Measurements from ENCODE around the gene MYRIP.

The MYRIP gene

GRCh38 chr3:40055361-40055760, 246.0 kb downstream of the MYRIP start:
- Histone ChIP-seq H3K4me2 (ENCODE audit: low read length) (no peak overlapping the region), H3K9me2 (ENCODE audit: low read depth, low read length) (no peaks in the 10 kb centered on the region), H3K4me3 (ENCODE audit: low read depth, low read length, poor library complexity, severe bottlenecking) (no peak overlapping the region), H3K36me3 (ENCODE audit: insufficient read depth, low read length) (no peaks in the 10 kb centered on the region), H3F3A (ENCODE audit: insufficient read depth, low read length) (no peaks in the 10 kb centered on the region), H3K9me3 (ENCODE audit: low read length) (no peaks in the 10 kb centered on the region), H2AFZ (ENCODE audit: low read length) (no peak overlapping the region), H4K20me1 (ENCODE audit: insufficient read depth, low read length) (no peaks in the 10 kb centered on the region), H3K9ac (ENCODE audit: low read length) (no peak overlapping the region), H3K27ac (ENCODE audit: low read depth, low read length, poor library complexity, severe bottlenecking) (no peak overlapping the region), H3K4me1 (ENCODE audit: insufficient read depth, low read length, severe bottlenecking) (no peaks in the 10 kb centered on the region), H3K27me3 (ENCODE audit: insufficient read depth, low read length) (no peaks in the 10 kb centered on the region), H3K79me2 (ENCODE audit: insufficient read depth, low read length) (no peaks in the 10 kb centered on the region)
- TF ChIP-seq EZH2 (IDR thresholded peaks at IDR 0.05; ENCODE audit: borderline replicate concordance, low read length) (no peak), CTCF (IDR thresholded peaks at IDR 0.05; ENCODE audit: low read length) (no peak)

- Histone ChIP-seq H3K27me3 (ENCODE audit: insufficient read depth, low read length) (no peaks in the 10 kb centered on the region), H4K20me1 (ENCODE audit: insufficient read depth, low read length) (no peaks in the 10 kb centered on the region), H3F3A (ENCODE audit: insufficient read depth, low read length) (no peaks in the 10 kb centered on the region), H3K9me3 (ENCODE audit: low read length) (no peaks in the 10 kb centered on the region), H2AFZ (ENCODE audit: low read length) (no peak overlapping the region), H3K27ac (ENCODE audit: low read depth, low read length, poor library complexity, severe bottlenecking) (no peak overlapping the region), H3K79me2 (ENCODE audit: insufficient read depth, low read length) (no peaks in the 10 kb centered on the region), H3K36me3 (ENCODE audit: insufficient read depth, low read length) (no peaks in the 10 kb centered on the region), H3K4me3 (ENCODE audit: low read depth, low read length, poor library complexity, severe bottlenecking) (no peak overlapping the region), H3K4me2 (ENCODE audit: low read length) (no peak overlapping the region), H3K9ac (ENCODE audit: low read length) (no peak overlapping the region), H3K4me1 (ENCODE audit: insufficient read depth, low read length, severe bottlenecking) (no peaks in the 10 kb centered on the region), H3K9me2 (ENCODE audit: low read depth, low read length) (no peaks in the 10 kb centered on the region)
- TF ChIP-seq CTCF (IDR thresholded peaks at IDR 0.05; ENCODE audit: low read length): no peak
- no peak for TF ChIP-seq EZH2 (IDR thresholded peaks at IDR 0.05; ENCODE audit: borderline replicate concordance, low read length)
Measured at GRCh38 chr3:40055956-40056355, 246.5 kb downstream of the MYRIP start.

GRCh38 chr3:40057077-40057476, 247.7 kb downstream of the MYRIP start:
- no peaks in the 10 kb centered on the region for H3K27me3 ChIP-seq (ENCODE audit: insufficient read depth, low read length)
- no peak overlapping the region for H2AFZ ChIP-seq (ENCODE audit: low read length)
- no peaks in the 10 kb centered on the region for H3K36me3 ChIP-seq (ENCODE audit: insufficient read depth, low read length)
- no peak overlapping the region for H3K4me3 ChIP-seq (ENCODE audit: low read depth, low read length, poor library complexity, severe bottlenecking)
- no peak overlapping the region for H3K27ac ChIP-seq (ENCODE audit: low read depth, low read length, poor library complexity, severe bottlenecking)
- no peak for TF ChIP-seq EZH2 (IDR thresholded peaks at IDR 0.05; ENCODE audit: borderline replicate concordance, low read length)
- TF ChIP-seq CTCF (IDR thresholded peaks at IDR 0.05; ENCODE audit: low read length): no peak
- no peak overlapping the region for H3K4me2 ChIP-seq (ENCODE audit: low read length)
- no peaks in the 10 kb centered on the region for H3K79me2 ChIP-seq (ENCODE audit: insufficient read depth, low read length)
- no peaks in the 10 kb centered on the region for H4K20me1 ChIP-seq (ENCODE audit: insufficient read depth, low read length)
- H3K9ac ChIP-seq (ENCODE audit: low read length): no peak overlapping the region
- no peaks in the 10 kb centered on the region for H3K4me1 ChIP-seq (ENCODE audit: insufficient read depth, low read length, severe bottlenecking)
- H3K9me2 ChIP-seq (ENCODE audit: low read depth, low read length): no peaks in the 10 kb centered on the region
- no peaks in the 10 kb centered on the region for H3F3A ChIP-seq (ENCODE audit: insufficient read depth, low read length)
- H3K9me3 ChIP-seq (ENCODE audit: low read length): no peaks in the 10 kb centered on the region

Data from OCI-LY1 (cell line).